ENCODE data around the gene ARG2.

ARG2 gene

GRCh38 chr14:67698179-67698578 lies 78.5 kb downstream of the ARG2 start:
- Histone ChIP-seq H3K4me3 (no peak overlapping the region), H3K27ac (no peak overlapping the region), H3K9me3 (no peaks in the 10 kb centered on the region), H3K27me3 (no peaks in the 10 kb centered on the region), H3K36me3 (no peaks in the 10 kb centered on the region), H3K4me1 (peaks cover 0 to 13% (median 9%) of the 10 kb centered on the region in 4 donors)
- intact Hi-C loops (cut with DNase I; ENCODE audit: low total_unique reads): no loop called here
- no peak for TF ChIP-seq CTCF (IDR thresholded peaks at IDR 0.05)
- no peak for DNase-seq
